ENCODE data around the gene INF2.
"Not testable (repeated sequence)": the region's sequence is repeated elsewhere in the genome, so short reads cannot be mapped to it uniquely, and the experiment has no call there.

Gene INF2

DNA sequence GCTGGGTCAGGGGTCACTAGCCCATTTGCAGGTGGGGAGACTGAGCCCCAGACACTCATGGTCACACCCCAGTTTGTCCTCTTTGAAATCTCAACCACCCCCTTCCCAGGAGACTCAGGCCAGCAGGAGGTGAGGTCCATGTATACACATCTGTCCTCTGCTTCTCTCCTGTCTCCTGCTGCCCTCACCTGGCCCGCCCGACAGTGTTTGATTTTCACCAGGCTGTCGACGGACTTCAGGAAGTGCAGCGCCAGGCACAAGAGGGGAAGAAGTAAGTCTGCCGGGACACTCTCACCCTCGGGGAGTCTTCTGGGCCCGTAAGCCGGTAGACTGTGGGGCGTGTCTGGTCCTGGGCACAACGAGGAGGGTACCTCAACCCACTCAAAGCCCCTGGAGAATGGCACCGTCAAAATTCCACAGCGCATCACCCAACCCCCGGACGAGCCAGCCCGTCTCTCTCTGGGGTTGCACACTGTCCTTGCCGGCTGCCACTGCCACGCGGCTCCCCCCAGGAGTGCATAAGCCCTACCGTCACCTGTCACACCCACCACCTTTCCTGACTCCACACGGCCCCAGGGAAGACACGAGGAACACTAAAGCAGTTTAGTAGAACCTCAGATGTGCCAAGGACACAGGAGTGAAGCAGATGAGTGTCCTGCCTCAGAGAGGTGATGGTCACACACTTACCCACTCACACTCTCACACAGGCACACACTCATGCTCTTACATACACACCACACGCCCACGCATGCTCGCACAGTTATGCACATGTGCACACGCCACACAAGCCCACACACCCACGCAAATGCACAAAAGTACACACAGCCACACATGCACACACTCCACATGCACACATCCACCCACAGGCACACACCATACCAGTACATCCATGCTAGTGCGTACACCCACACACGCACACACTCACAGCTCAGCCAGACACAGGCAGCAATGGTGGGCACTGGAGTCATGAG, 50.4 kb downstream of the INF2 start:
- DNase-seq = no peak

DNA sequence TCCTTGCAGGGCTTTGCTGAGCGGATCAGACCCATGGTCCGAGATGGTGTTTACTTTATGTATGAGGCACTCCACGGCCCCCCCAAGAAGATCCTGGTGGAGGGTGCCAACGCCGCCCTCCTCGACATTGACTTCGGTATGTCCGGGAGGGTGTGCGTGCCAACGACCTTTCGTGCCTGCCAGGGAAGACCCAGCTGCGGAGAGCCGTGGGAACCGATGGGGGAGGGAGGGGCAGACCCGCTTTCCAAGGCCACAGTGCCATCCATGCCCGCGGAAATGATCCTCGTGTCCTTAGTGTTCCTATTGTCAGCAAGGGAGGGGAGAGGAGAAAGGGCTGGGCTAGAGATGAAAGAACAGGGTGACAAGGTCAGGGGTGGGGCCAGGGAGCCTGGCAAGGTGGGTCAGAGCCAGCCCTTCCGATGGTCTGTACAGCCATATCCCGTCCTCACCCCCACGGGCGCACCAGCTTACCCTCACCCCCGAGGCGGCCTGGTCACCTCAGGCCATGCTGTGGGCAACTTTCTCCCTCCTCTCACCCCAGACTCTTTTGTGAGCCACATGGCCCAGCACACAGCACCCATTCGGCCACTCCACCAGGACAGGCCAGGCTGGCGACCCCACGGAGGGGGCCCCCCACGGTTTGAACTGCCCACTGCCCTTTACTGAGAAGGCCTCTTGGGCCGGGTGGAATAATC, 51.8 kb downstream of the INF2 start:
- DNase-seq = no peak

DNA sequence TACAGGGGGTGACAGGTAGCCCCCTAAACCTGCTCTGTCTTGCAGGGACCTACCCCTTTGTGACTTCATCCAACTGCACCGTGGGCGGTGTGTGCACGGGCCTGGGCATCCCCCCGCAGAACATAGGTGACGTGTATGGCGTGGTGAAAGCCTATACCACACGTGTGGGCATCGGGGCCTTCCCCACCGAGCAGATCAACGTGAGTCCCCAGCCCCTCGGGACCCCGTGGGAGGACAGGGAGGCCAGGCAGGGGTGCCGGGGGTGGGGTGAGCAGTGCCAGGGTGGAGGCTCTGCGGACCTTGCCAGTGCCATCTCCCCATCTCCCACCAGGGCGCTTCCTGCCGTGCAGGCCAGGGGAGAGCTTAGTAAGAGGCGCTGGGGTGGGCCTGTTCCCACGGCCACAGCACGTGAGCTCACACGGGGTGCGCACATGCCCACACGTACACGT, 52.4 kb downstream of the INF2 start:
- no peak for DNase-seq

DNA sequence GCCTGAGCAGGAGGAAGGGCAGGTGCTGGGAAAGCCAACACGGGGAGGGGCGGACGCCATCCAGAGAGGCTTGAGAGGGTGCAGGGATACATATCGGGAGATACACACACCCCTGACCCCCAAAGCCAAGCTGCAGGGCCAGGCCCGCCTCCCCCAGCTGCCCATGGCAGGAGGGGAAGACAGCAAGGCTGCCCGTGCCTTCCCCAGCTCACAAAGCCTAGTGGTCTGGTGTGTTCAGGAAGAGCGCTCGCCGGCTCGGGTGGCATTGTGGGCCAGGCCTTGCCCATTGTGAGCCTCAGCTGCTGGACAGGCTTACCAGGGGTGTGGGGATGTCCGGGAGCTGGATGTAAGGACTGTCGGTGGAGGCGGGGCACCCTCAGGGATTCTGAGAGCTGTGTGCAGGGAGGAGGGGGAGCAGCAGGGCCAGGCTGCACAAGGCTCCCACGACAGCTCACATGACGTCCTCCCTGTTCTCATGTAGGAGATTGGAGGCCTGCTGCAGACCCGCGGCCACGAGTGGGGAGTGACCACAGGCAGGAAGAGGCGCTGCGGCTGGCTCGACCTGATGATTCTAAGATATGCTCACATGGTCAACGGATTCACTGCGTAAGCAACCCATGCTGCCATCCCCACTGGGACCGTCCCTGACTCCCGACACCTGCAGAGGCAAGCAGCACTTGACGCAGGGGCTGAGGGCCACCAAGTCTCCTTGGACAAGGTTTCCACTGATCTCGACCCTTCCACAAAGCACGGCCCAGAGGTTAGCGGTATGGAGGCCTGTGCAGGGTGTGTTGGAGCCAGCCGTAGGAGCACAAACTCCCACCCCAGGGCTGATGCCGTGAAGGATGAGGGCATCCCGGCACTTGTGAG, 53.4 kb downstream of the INF2 start:
- no peak for DNase-seq

DNA sequence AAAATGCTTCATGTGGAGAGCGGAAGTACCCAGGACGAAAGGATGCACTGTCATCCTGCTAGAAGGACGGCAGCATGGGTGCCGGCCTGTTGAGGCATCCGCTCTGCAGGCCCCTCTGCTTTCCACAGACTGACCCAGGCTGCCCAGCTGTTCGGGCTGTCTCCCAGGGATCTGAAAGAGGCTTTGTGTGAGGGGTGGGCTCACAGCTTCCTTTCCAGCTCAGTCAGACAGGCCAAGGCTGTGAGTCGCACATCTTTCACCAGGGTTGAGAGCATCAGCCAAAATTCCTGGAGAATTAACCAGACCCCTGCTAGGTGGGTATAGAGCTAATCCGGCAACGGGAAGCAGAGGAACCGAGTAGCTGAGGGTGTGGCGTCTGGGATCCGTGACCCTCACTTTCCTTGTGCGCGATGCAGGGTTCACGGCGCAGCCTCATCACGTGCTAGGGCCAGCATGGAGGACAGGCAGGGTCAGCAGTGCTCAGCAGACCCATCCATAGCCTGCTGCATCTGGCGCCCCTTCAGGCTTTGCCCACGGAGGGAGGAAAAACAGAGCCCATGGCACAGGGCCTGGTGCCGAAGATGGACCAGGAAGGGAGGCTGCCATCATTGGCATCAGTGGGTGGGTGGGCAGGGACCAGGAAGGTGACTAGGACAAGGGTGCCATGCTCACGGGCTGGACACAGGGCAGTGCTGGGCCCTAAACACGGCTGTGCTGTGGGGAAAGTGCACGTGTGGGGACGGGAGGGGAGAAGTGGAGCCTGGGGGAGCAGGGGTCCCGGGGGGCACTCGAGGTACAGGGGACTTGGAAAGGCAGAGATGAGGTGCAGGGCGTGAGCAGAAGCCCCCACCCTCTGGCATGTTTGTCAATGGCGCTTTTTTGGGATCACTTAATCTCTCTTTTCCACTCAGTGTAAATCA, 54.3 kb downstream of the INF2 start:
- no peak for DNase-seq

DNA sequence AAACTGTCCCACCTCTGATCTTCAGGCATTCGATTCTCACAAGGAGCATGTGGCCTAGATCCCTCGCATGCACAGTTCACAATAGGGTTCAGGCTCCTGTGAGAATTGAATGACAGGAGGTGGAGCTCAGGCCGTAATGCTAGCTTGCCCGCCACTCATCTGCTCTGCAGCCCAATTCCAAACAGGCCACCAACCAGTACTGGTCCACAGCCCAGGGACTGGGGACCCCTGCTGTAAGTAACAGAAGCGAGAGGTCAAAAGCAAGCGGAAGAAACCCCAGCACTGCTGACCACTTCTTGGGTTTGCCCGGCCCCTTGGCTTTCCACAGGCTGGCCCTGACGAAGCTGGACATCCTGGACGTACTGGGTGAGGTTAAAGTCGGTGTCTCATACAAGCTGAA, 55.1 kb downstream of the INF2 start:
- no peak for DNase-seq

DNA sequence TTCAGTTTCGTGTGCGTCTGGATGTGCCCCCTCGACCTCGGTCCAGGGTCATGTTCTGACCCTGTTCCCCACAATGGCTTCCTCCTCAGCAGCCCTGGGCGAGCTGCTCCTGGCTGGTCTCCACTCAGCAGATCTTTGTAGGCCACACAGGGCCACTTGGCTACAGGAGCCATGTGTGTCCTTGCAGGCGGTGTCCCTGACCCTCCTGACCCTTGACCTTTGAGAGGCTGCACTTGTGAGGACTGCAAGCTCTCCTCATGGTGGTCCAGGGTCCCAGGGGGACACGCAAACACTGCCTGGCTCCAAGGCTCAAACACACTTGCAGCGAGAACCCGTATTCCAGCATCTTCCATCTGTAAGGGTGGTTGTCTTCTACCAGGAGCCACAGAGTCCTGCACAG, 56.0 kb downstream of the INF2 start:
- DNase-seq = no peak

DNA sequence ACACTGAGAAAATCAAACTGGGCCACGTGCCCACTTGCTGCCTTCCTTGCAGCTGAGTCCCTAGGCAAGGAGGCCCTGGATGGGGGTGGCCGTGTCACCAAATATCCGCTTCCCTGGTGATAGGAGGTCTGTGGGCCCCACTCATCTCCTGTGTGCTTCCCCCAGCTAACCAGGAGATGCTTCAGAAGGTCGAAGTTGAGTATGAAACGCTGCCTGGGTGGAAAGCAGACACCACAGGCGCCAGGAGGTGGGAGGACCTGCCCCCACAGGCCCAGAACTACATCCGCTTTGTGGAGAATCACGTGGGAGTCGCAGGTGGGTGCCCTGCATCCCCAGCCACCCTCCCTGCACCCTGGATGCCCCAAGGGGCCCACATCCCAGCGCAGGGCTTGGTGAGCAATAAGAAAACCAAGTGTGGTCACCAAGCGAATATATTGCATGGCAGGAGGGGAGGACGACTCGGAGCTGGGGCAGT, 56.7 kb downstream of the INF2 start:
- no peak for DNase-seq

DNA sequence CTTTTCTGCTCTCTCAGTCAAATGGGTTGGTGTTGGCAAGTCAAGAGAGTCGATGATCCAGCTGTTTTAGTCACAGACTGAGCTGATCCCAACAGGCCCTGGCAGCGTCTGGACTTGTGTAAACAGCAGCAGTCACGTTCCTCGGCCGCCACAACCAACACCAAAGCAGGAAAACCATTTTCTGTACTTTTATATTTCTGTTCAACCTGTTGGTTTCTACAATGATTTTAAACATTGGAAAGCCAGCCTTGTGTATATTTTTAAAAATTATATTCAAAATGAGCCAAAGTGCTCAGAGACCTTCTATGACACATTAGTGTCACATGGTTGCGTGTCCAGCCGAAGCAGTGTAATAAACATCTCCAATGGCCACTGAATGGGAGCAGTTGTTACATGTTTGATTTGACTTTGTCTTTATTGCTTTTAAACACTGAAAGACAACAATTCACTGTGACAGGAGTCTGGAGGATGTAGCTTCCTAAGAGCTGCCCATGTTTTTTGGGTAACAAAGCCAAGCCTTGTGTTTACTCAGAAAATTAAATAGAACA, 57.6 kb downstream of the INF2 start:
- no peak for DNase-seq

DNA sequence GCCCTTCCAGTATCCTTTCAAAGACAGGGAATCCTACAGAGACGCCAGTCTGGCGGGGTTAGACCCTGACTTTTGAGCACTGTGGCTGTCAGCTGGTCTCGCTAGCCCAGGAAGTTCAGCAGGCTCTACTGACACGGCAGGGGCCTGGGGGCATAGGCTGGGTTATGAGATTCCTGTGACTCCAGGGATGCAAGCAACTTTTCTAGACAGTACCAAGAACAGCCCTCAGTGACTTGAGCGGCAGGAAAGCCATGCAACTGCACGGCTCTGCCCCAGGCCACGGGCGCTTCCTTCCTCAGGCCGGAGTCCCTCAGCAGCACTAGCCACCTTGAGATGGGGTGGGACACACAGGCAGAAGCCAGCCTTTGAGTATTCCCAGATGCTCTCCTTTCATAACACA, 58.5 kb downstream of the INF2 start:
- DNase-seq = no peak

DNA sequence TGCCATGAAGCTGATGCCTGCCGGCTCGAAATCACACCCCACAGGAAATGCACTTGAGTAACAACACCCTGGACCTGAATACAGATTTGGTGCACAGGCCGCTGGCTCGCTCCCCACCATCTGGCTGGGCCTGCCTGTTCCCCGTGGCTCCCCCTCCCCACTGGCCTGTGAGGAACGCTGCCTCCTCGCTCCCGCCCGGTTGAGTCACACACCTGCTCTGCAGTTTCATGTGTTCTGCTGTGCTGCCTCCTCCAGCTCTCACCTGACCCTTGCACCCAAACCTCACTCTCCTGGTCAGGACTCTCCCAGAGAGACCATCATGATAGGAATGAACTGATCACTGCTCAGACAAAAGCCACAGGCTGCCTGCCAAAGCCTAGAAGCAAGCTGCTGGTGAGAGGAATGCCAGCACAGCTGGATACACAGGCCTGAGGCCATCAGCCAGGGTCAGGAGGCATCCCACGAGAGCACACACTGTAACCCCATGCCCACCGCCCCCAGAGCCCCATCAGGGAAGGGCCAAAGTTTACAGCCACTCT, 59.8 kb downstream of the INF2 start:
- no peak for DNase-seq

DNA sequence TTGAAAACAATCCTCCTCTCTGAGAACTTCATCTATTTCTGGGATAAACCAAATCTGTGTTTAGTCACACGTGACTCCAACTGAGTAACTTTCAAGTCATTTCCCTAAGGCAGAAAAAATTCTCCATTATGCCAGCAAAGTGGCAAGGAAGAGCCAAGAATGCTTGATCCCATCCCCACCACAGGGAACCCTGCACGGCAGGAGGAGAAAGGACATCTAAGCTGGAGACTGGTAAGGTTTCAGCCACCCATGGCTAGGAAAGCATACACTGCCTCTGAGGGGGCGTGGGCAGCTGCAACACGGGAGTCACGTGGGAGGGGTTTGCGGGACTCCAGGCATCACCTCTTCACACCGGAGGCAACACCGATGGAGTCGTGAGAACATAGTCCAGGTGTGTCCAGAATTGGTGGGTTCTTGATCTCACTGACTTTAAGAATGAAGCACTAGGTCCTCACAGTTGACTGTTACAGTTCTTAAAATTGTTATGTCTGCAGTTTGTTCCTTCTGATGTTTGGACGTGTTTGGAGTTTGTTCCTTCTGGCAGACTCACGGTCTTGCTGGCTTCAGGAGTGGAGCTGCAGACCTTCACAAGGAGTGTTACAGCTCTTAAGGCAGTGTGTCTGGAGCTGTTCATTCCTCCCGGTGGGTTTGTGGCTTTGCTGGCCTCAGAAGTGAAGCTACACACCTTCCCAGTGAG, 60.8 kb downstream of the INF2 start:
- no peak for DNase-seq

DNA sequence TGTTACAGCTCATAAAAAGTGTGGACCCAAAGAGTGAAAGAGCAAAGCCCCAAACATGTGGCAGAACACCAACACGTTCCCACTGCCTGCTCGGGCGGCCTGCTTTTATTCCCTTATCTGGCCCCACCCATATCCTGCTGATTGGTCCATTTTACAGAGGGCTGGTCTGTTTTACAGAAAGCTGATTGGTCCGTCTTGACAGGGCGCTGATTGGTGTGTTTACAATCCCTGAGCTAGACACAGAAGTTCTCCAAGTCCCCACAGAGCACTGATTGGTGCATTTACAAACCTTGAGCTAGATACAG, 61.3 kb downstream of the INF2 start:
- not testable (repeated sequence) for DNase-seq

DNA sequence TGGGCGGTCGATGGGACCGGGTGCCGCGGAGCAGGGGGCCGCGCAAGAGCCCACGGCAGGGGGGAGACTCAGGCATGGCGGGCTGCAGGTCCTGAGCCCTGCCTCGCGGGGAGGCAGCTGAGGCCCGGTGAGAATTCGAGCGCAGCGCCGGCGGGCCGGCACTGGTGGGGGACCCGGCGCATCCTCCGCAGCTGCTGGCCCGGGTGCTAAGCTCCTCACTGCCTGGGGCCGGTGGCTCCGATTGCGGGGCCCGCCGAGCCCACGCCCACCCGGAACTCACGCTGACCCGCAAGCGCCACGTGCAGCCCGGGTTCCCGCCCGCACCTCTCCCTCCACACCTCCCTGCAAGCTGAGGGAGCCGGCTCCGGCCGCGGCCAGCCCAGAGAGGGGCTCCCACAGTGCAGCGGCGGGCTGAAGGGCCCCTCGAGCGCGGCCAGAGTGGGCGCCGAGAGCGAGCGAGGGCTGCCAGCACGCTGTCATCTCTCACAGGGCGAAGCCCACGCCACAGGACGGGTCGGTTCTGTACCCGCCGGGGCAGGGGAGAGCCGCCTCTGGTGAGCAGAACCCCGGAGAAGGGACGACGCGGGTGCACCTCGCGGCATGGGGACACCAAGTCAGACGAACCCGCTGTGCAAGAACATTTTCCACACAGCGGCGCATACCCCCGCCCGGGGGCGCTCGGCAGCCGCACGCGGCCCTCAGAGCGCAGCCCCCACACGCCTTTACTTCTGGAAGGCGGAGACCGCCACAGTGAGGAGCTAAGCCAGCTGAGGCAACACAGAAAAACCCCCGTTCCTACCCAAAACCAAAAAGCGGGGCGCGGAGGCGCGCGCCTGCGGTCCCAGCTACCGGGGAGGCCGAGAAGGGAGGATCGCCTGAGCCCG, 62.4 kb downstream of the INF2 start:
- no peak for DNase-seq

DNA sequence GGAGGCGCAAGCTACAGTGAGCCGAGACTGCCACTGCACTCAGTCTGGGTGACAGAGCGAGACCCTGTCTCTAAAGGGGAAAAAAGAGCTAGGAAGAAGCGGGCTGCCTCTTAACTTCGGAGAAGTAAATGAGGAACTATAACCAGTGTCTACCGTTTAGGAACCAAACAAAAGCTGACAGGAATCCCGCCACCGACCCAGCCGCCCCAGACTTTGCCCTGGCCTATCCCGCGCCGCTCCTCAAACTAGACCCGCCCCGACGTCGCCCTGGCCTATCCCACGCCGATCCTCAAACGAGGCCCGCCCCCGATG, 63.0 kb downstream of the INF2 start:
- no peak for DNase-seq

DNA sequence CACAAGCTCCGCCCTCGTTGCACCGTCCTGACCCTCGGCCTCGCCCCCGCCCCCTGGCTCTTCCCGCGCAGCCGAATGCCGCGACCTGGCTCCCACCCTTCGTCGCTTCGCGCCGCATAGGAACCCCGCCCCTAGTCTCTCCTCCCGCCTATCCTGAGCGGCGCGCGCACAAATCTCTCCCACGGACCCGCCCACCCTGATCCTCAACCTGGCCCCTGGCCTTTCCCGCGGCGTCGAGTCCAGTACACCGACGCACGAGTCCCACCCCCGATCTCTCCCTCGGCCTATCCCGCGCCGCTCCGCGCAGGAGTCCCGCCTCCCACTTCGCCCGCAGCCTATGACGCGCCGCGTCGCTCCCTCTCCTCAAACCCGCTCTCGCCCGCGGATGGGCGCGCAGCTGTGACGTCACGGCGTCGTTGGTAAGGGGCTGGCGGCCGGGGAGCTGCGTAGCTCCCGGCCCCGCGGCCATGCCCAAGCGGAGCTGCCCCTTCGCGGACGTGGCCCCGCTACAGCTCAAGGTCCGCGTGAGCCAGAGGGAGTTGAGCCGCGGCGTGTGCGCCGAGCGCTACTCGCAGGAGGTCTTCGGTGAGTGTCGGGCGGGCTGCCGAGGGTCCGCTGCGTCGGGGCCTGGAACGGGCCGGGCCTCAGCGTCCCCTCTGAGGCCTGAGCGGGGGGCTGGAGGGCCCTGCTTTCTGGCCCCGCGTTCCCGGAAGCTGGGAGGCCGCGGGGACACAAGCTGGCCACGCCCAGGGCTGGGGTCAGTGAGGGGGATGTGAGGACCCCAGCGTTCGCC, 63.5 kb downstream of the INF2 start, which contains the start of gene SIVA1:
SIVA1 (plus strand) TSS at position 413 of the 793 bp plus-strand sequence; CDS start at position 468, 55 bp downstream.
- peak; percentile 87 for DNase-seq

DNA sequence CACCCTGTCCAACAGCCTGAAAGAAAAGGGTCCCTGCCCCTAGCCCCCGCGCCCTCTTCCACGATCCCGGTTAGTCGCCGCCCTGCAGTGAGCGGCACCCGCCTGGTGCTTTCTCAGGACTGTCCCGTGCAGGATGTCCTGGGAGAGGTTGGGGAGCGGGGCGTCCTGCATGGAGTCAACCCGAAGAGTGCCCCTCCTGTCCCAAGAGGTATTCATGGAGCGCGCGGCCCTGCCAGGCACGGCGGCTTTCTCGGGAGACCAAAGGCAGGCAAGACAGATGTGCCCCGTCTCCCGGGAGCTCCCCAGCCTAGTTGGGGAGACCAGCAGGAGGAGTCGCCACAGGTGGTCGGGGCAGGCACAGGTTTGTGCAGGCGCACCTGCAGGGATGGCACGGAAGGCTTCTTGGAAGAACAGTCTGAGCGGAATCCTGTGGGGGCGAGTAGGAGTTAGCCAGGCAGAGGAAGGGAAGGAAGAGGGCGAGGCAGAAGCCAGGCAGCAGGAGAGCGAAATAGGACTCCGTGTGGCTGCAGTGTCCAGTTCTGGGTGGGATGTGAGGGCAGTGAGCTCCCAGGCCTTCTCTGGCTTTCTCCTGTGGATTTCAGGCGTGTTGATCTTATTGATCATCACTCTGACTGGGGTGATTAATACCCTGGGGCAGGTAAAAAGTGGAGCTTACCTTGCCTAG, 64.3 kb downstream of the INF2 start:
- DNase-seq = no peak

DNA sequence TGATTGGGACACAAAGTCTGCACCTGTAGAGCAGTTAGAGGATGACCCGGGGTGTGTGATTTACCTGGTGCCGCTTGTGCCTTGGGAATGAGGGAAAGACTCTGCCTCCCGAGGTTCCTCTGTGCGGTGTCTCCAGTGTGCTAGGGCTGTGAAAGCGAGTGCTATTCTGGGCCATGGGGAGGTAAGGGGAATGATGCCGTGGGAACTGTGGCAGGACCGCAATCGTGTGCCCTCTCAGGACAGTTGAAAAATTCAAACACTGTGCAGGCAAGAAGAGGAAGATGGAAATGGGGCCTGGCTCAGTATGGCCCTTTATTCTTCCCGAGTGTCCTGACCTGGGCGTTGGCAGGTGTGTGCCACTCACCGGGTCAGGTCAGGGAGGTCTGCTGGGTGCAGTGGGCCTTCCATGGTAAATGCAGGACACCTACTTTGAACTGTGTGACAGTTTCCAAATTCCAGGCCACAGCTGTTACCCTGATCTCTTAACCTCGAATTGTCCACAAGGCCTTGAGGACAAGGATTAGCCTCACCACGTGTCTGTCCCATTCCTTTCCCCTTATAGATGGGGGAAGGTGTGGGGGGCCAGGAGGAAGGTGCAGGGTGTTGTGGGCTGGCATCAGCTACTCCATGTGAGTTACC, 64.9 kb downstream of the INF2 start:
- DNase-seq = no peak

Measured in NCI-H1436 treated with DMSO at 0.1 percent for 48 hours (cell line).